A549 (cell line): ENCODE measurements around the gene RAPGEF2. TPM values are rescaled to one million over a fixed set of nuclear protein-coding genes. Genes with fewer than 3 reads are reported as not detected.
A peak's percentile ranks its signal among the peaks of the same experiment; 100 is the strongest.

ENCODE experiments used
- ATAC-seq, 2 experiments: fragments of 200-7000 bp in 1 of 2; fragments of >200 bp in 1 of 2; cut with Nextera tagmentation in 1 of 2; cut with Tn5 transposase in 1 of 2; 3 replicates each; pipeline versions ENCODE4 v1.8.0 to v1.9.1; 2018 to 2020; ENCODE audit warnings: mild to moderate bottlenecking in 1 of 2, moderate library complexity in 1 of 2
- CTCF ChIA-PET: fragments of 300-600 bp; sonication (Branson Sonifier 250); formaldehyde crosslinking; extraction: SDS; loops from one replicate; lab custom pipeline; 2021; ENCODE audit warnings: antibody characterized with exemption, inconsistent platforms; lab: Yijun Ruan, JAX
- POLR2A ChIA-PET: fragments of 350-600 bp; formaldehyde crosslinking; extraction: SDS; loops from one replicate; lab custom pipeline; 2021; ENCODE audit warnings: antibody characterized with exemption, inconsistent platforms; lab: Yijun Ruan, JAX
- DNase-seq, 2 experiments: peaks; one replicate each; pipeline versions ENCODE4 v3.0.0 to v3.0.0-alpha.2; 2011 to 2016; ENCODE audit warnings: low read depth in 1 of 2, low spot score in 1 of 2
- FAIRE-seq: peaks from 2 replicates; lab custom pipeline; 2011; peaks lifted over from hg19 to GRCh38; lab: Jason Lieb, UNC
- H3K27ac ChIP-seq, 2 experiments: fragments of >200 bp; sonication (Bioruptor Twin); formaldehyde crosslinking; 3 replicates each; pipeline ENCODE4 v1.5.1; 2016 to 2017
- H3K4me1 ChIP-seq: fragments of >200 bp; sonication (Bioruptor Twin); formaldehyde crosslinking; 3 replicates; pipeline ENCODE4 v1.6.1; 2016
- H3K4me2 ChIP-seq: fragments of >200 bp; sonication (Bioruptor Twin); formaldehyde crosslinking; 3 replicates; pipeline ENCODE4 v1.6.1; 2016
- H3K4me3 ChIP-seq: fragments of >200 bp; sonication (Bioruptor Twin); formaldehyde crosslinking; 3 replicates; pipeline ENCODE4 v1.5.1; 2016
- H3K9me3 ChIP-seq: fragments of >200 bp; sonication (Bioruptor Twin); formaldehyde crosslinking; 3 replicates; pipeline ENCODE4 v1.6.1; 2016
- CEBPB ChIP-seq, 2 experiments: fragments of >200 bp in 1 of 2; sonication (Bioruptor Twin) in 1 of 2; formaldehyde crosslinking in 1 of 2; IDR thresholded peaks; 2 replicates each; pipeline ENCODE4 v1.6.1; 2012 to 2016
- CHD2 ChIP-seq: fragments of 150-350 bp; IDR thresholded peaks from 2 replicates; pipeline ENCODE4 v1.6.1; 2014; ENCODE audit warnings: low read length; ENCODE audit not compliant: partially characterized antibody
- EP300 ChIP-seq, 2 experiments: fragments of >200 bp; sonication (Bioruptor Twin); formaldehyde crosslinking; IDR thresholded peaks; 2 replicates in 1 of 2; 3 replicates in 1 of 2; pipeline ENCODE4 v1.6.1; 2016 to 2017
- FOXS1 ChIP-seq: fragments of 250-450 bp; sonication (Bioruptor Pico); IDR thresholded peaks from 2 replicates; pipeline ENCODE4 v1.5.0; 2020; ENCODE audit warnings: mild to moderate bottlenecking, moderate library complexity
- HDAC2 ChIP-seq: fragments of 200-600 bp; sonication (generic); IDR thresholded peaks from 2 replicates; pipeline ENCODE4 v1.6.1; 2016
- HOXB5 ChIP-seq: fragments of 250-450 bp; sonication (Bioruptor Pico); IDR thresholded peaks from 2 replicates; pipeline ENCODE4 v1.5.0; 2020; ENCODE audit warnings: mild to moderate bottlenecking, moderate library complexity
- JUN ChIP-seq, 2 experiments: fragments of >200 bp; sonication (Bioruptor Twin); formaldehyde crosslinking; IDR thresholded peaks; 2 replicates in 1 of 2; 3 replicates in 1 of 2; pipeline ENCODE4 v1.6.1; 2016 to 2017
- MYC ChIP-seq: IDR thresholded peaks from 2 replicates; pipeline ENCODE4 v1.6.1; 2012; ENCODE audit warnings: mild to moderate bottlenecking, inconsistent platforms, low read length, improper control_type of control experiment, borderline replicate concordance
- NPAS2 ChIP-seq: fragments of 250-450 bp; sonication (Bioruptor Pico); IDR thresholded peaks from 2 replicates; pipeline ENCODE4 v1.8.0; 2022; ENCODE audit warnings: mild to moderate bottlenecking, moderate library complexity, borderline replicate concordance
- POLR2AphosphoS2 ChIP-seq: conservative IDR thresholded peaks from 2 replicates; pipeline ENCODE4 v1.6.1; 2012; ENCODE audit warnings: low read length, improper control_type of control experiment, inconsistent platforms
- RARB ChIP-seq: fragments of 250-450 bp; sonication (Bioruptor Pico); IDR thresholded peaks from 2 replicates; pipeline ENCODE4 v1.8.0; 2021; ENCODE audit warnings: mild to moderate bottlenecking, moderate library complexity
- RNF2 ChIP-seq: fragments of 200-600 bp; sonication (generic); IDR thresholded peaks from 2 replicates; pipeline ENCODE4 v1.6.1; 2016; ENCODE audit warnings: low read depth, mild to moderate bottlenecking, antibody characterized with exemption, moderate library complexity, borderline replicate concordance
- SMC3 ChIP-seq: fragments of >200 bp; sonication (Bioruptor Twin); formaldehyde crosslinking; IDR thresholded peaks from 3 replicates; pipeline ENCODE4 v1.6.1; 2018; ENCODE audit warnings: inconsistent platforms
- SREBF2 ChIP-seq: fragments of 450-650 bp; IDR thresholded peaks from 2 replicates; pipeline ENCODE4 v1.6.1; 2014; ENCODE audit warnings: mild to moderate bottlenecking, moderate library complexity
- TP53 ChIP-seq: fragments of 250-450 bp; sonication (Bioruptor Pico); IDR thresholded peaks from 2 replicates; pipeline ENCODE4 v1.5.0; 2021; ENCODE audit warnings: mild to moderate bottlenecking, moderate library complexity
- WGBS: methylation state at CpG from one replicate; pipeline ENCODE4 v1.1.6; 2017; ENCODE audit errors: missing lambda C conversion rate; 5-methylcytosine and 5-hydroxymethylcytosine counted together
- polyA plus RNA-seq, 4 experiments: library from polyadenylated mRNA; depleted of rRNA in 3 of 4; stranded (reverse); fragments of >200 nt; fragmentation: RNase III in 1 of 4; extraction: RNeasy Plus Mini Kit Qiagen cat#74134 plus additional on column Dnase treatment in 1 of 4; gene quantifications; 2 replicates in 3 of 4; 3 replicates in 1 of 4; pipeline ENCODE4 v1.2.3, GENCODE V29; 2011 to 2017
- TF ChIP-seq, protein P1 (sequence below): fragments of >200 bp; sonication (Bioruptor Twin); formaldehyde crosslinking; IDR thresholded peaks from 3 replicates; pipeline ENCODE4 v1.6.1; 2016
- TF ChIP-seq, protein P2 (sequence below): fragments of 200-600 bp; sonication (generic); IDR thresholded peaks from 2 replicates; pipeline ENCODE4 v1.6.1; 2016; ENCODE audit warnings: antibody characterized with exemption, mild to moderate bottlenecking, moderate library complexity
- TF ChIP-seq, protein P3 (sequence below): fragments of 250-450 bp; sonication (Bioruptor Pico); IDR thresholded peaks from 2 replicates; pipeline ENCODE4 v1.5.0; 2020; ENCODE audit warnings: low read depth, mild to moderate bottlenecking, moderate library complexity
- TF ChIP-seq, protein P4 (sequence below): fragments of >200 bp; sonication (Bioruptor Twin); formaldehyde crosslinking; IDR thresholded peaks from 3 replicates; pipeline ENCODE4 v1.5.1; 2016
- TF ChIP-seq, protein P5 (sequence below): IDR thresholded peaks from 2 replicates; pipeline ENCODE4 v1.6.1; 2012; ENCODE audit warnings: low read depth, borderline replicate concordance
- TF ChIP-seq, protein P6 (sequence below): IDR thresholded peaks from 2 replicates; pipeline ENCODE4 v1.6.1; 2012

Gene RAPGEF2
- polyA plus RNA-seq, 2 of the 4 experiments (the other 2 are of a cell fraction), result 10.7 to 31.8 TPM

DNA sequence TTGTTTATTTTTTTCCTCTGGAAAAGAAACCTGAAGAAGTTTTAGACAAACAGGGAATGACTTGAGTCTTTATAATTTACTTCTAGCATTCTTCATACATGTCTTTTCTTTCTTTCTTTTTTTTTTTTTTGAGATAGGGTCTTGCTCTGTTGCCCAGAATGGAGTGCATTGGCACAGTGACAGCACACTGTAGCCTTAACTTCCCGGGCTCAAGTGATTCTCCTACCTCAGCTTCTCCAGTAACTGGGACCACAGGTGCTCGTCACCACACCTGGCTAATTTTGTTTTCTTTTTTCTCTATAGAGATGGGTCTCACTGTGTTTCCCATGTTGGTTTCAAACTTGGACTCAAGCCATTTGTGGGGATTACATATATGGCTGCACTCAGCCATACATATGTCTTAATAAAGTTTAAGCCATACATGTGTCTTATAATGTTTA lies 71.8 kb downstream of the RAPGEF2 start:
- Histone ChIP-seq H3K9me3 (no peaks in the 10 kb centered on the region), H3K4me2 (peak overlapping the region; percentile 80), H3K4me3 (peak overlapping the region; percentile 21; the same call in 1 of the 3 replicates), H3K27ac (peak overlapping the region; percentile 68 to 76), H3K4me1 (peaks cover 61% of the 10 kb centered on the region)
- DNase-seq (no peak), FAIRE-seq (no peak), ATAC-seq (peak in 1 of 2 experiments; percentile 8; a peak in 1 of 6 replicates)
- ChIA-PET POLR2A (no interaction called here), CTCF (no interaction called here)
- WGBS, result 82% methylated on average over 2 of the region's 2 CpGs
- TF ChIP-seq EP300 (IDR thresholded peaks at IDR 0.05) (no peak), MYC (no peak), SREBF2 (no peak), TP53 (CRISPR knock-in tag) (no peak), HOXB5 (CRISPR knock-in tag) (no peak)
- TF ChIP-seq, protein P1, sequence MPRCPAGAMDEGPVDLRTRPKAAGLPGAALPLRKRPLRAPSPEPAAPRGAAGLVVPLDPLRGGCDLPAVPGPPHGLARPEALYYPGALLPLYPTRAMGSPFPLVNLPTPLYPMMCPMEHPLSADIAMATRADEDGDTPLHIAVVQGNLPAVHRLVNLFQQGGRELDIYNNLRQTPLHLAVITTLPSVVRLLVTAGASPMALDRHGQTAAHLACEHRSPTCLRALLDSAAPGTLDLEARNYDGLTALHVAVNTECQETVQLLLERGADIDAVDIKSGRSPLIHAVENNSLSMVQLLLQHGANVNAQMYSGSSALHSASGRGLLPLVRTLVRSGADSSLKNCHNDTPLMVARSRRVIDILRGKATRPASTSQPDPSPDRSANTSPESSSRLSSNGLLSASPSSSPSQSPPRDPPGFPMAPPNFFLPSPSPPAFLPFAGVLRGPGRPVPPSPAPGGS, result no peak
- TF ChIP-seq, protein P2, sequence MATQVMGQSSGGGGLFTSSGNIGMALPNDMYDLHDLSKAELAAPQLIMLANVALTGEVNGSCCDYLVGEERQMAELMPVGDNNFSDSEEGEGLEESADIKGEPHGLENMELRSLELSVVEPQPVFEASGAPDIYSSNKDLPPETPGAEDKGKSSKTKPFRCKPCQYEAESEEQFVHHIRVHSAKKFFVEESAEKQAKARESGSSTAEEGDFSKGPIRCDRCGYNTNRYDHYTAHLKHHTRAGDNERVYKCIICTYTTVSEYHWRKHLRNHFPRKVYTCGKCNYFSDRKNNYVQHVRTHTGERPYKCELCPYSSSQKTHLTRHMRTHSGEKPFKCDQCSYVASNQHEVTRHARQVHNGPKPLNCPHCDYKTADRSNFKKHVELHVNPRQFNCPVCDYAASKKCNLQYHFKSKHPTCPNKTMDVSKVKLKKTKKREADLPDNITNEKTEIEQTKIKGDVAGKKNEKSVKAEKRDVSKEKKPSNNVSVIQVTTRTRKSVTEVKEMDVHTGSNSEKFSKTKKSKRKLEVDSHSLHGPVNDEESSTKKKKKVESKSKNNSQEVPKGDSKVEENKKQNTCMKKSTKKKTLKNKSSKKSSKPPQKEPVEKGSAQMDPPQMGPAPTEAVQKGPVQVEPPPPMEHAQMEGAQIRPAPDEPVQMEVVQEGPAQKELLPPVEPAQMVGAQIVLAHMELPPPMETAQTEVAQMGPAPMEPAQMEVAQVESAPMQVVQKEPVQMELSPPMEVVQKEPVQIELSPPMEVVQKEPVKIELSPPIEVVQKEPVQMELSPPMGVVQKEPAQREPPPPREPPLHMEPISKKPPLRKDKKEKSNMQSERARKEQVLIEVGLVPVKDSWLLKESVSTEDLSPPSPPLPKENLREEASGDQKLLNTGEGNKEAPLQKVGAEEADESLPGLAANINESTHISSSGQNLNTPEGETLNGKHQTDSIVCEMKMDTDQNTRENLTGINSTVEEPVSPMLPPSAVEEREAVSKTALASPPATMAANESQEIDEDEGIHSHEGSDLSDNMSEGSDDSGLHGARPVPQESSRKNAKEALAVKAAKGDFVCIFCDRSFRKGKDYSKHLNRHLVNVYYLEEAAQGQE, result no peak
- TF ChIP-seq, protein P3, sequence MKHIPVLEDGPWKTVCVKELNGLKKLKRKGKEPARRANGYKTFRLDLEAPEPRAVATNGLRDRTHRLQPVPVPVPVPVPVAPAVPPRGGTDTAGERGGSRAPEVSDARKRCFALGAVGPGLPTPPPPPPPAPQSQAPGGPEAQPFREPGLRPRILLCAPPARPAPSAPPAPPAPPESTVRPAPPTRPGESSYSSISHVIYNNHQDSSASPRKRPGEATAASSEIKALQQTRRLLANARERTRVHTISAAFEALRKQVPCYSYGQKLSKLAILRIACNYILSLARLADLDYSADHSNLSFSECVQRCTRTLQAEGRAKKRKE (CRISPR knock-in tag), result no peak

DNA sequence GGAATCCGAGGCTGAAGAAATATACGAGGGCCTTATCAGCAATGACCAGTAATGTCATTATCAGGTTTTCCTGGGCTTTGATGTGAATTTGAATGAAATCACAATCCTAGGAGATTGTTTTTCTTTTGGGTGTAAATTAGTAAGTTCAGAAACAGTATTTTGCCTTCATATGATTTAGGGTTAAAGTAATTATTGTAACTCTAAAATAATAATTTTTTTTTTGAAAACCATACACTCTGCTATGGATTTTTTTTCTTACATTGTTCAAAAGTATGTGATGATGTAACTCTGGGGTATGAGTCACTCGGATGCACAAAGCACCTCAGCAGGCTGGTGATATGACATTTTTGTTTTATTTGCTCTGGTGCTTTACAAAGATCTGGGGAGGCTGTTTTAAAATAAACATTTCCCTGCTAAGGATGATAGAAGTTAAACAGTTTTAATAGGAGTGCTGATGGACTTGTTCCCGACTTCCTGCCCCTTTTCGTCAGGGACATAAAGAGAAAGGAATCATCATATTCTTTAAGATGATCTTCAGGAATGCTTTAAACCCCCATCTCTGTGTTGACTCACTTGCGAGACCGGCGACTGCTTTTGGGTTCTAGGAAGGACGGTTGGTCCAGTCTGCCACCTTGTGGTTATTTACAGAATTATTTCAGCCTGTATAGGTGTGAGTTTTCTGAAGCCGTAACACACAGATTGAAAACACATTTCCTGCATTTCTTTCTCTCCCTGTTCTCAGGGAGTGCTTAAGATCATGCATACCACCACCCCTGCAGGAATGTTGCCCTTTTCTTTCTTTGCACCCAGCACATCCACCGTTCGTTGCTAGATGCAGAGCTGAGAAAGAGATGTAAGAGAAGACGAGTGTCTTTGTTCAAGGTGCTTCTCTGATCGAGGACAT lies 72.5 kb downstream of the RAPGEF2 start:
- Histone ChIP-seq H3K9me3 (no peaks in the 10 kb centered on the region), H3K27ac (peak overlapping the region; percentile 68 to 88), H3K4me2 (peak overlapping the region; percentile 80), H3K4me3 (peak overlapping the region; percentile 21; the same call in 2 of the 3 replicates), H3K4me1 (peaks cover 62% of the 10 kb centered on the region)
- FAIRE-seq (no peak), DNase-seq (peak; percentile 36 to 89), ATAC-seq (peak; percentile 94 to 98)
- ChIA-PET POLR2A (no interaction called here), CTCF (interaction anchor here (0.6 to 1.0 kb wide), 6 partner anchors 28 to 451 kb away, joined by 3 to 4 read pairs (median 4); no protein-coding TSS in a partner anchor)
- WGBS, result 10% methylated on average over 14 of the region's 14 CpGs
- TF ChIP-seq HDAC2 (no peak), CEBPB (IDR thresholded peaks at IDR 0.05) (peak; percentile 4 to 81; a peak in 2 of 4 replicates), MYC (no peak), FOXS1 (no peak), CHD2 (no peak), RNF2 (no peak), JUN (IDR thresholded peaks at IDR 0.05) (peak; percentile 36 to 64; a peak in 2 of 5 replicates), RARB (no peak), SREBF2 (no peak), POLR2AphosphoS2 (no peak), NPAS2 (CRISPR knock-in tag) (no peak), SMC3 (peak; percentile 88)
- TF ChIP-seq, protein P2, result no peak
- TF ChIP-seq, protein P4, sequence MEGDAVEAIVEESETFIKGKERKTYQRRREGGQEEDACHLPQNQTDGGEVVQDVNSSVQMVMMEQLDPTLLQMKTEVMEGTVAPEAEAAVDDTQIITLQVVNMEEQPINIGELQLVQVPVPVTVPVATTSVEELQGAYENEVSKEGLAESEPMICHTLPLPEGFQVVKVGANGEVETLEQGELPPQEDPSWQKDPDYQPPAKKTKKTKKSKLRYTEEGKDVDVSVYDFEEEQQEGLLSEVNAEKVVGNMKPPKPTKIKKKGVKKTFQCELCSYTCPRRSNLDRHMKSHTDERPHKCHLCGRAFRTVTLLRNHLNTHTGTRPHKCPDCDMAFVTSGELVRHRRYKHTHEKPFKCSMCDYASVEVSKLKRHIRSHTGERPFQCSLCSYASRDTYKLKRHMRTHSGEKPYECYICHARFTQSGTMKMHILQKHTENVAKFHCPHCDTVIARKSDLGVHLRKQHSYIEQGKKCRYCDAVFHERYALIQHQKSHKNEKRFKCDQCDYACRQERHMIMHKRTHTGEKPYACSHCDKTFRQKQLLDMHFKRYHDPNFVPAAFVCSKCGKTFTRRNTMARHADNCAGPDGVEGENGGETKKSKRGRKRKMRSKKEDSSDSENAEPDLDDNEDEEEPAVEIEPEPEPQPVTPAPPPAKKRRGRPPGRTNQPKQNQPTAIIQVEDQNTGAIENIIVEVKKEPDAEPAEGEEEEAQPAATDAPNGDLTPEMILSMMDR, result peak; percentile 68
- TF ChIP-seq, protein P5, sequence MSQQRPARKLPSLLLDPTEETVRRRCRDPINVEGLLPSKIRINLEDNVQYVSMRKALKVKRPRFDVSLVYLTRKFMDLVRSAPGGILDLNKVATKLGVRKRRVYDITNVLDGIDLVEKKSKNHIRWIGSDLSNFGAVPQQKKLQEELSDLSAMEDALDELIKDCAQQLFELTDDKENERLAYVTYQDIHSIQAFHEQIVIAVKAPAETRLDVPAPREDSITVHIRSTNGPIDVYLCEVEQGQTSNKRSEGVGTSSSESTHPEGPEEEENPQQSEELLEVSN, result no peak
- TF ChIP-seq, protein P6, sequence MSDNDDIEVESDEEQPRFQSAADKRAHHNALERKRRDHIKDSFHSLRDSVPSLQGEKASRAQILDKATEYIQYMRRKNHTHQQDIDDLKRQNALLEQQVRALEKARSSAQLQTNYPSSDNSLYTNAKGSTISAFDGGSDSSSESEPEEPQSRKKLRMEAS, result peak; percentile 57
